Endodermal cell (in vitro differentiated cells): ENCODE data around the gene TMEM267. TPM values are rescaled to one million over a fixed set of nuclear protein-coding genes. Genes with fewer than 3 reads are reported as not detected.

ENCODE experiments used
- DNase-seq: peaks from one replicate; pipeline ENCODE4 v3.0.0-alpha.2; 2017
- H3K27ac ChIP-seq: 2 replicates; pipeline ENCODE4 v1.5.1; 2013; ENCODE audit warnings: mild to moderate bottlenecking, low read depth, low read length, moderate library complexity
- H3K27me3 ChIP-seq: 2 replicates; pipeline ENCODE4 v1.6.1; 2013; ENCODE audit warnings: mild to moderate bottlenecking, low read length, moderate library complexity; ENCODE audit not compliant: insufficient read depth, control insufficient read depth, poor library complexity, severe bottlenecking
- H3K36me3 ChIP-seq: 2 replicates; pipeline ENCODE4 v1.7.0; 2013; ENCODE audit warnings: mild to moderate bottlenecking, low read length, moderate library complexity; ENCODE audit not compliant: control insufficient read depth, insufficient read depth
- H3K4me1 ChIP-seq: one replicate; pipeline ENCODE4 v1.7.0; 2013; ENCODE audit warnings: low read length; ENCODE audit not compliant: control insufficient read depth, insufficient read depth
- H3K4me3 ChIP-seq: 2 replicates; pipeline ENCODE4 v1.5.1; 2013; ENCODE audit warnings: mild to moderate bottlenecking, low read length, moderate library complexity
- H3K9ac ChIP-seq: 2 replicates; pipeline ENCODE4 v1.6.1; 2013; ENCODE audit warnings: mild to moderate bottlenecking, low read length, moderate library complexity; ENCODE audit not compliant: poor library complexity, severe bottlenecking; ENCODE audit errors: extremely low read depth
- H3K9me3 ChIP-seq: 2 replicates; pipeline ENCODE4 v1.6.1; 2013; ENCODE audit warnings: mild to moderate bottlenecking, low read length, moderate library complexity; ENCODE audit not compliant: control insufficient read depth
- H3K27ac Mint-ChIP-seq: 2 replicates; pipeline ENCODE4 v1.8.0; 2020; ENCODE audit warnings: mixed read lengths
- H3K27me3 Mint-ChIP-seq: 2 replicates; pipeline ENCODE4 v1.8.0; 2021; ENCODE audit warnings: mild to moderate bottlenecking, mixed read lengths; ENCODE audit not compliant: insufficient read depth
- H3K36me3 Mint-ChIP-seq: 2 replicates; pipeline ENCODE4 v1.8.0; 2020; ENCODE audit warnings: low read depth, mixed read lengths
- H3K4me1 Mint-ChIP-seq: 2 replicates; pipeline ENCODE4 v1.8.0; 2020; ENCODE audit warnings: mixed read lengths
- H3K4me3 Mint-ChIP-seq: 2 replicates; pipeline ENCODE4 v1.8.0; 2020; ENCODE audit warnings: mild to moderate bottlenecking, moderate library complexity, mixed read lengths
- H3K9me3 Mint-ChIP-seq: 2 replicates; pipeline ENCODE4 v1.8.0; 2020; ENCODE audit warnings: mild to moderate bottlenecking, mixed read lengths
- WGBS, 2 experiments: methylation state at CpG; one replicate each; pipeline versions ENCODE4 v1.1.5 to v1.1.7; 2013; ENCODE audit warnings: missing lambda C conversion rate in 2 of 2, mixed read lengths in 1 of 2; ENCODE audit not compliant: insufficient coverage in 1 of 2, insufficient read length in 1 of 2; 5-methylcytosine and 5-hydroxymethylcytosine counted together
- total RNA-seq, 2 donors: library from RNA; stranded (reverse); fragmentation: NEBNext Ultra II Directional in 1 of 2; extraction: Animal tissue kit (Norgen Biotek cat#: 25700) in 1 of 2; gene quantifications; 2 replicates in 1 of 2; 3 replicates in 1 of 2; pipeline ENCODE4 v1.2.1, GENCODE V29; 2021
- TF ChIP-seq, protein P1 (sequence below): fragments of 200-600 bp; sonication (generic); conservative IDR thresholded peaks from 2 replicates; pipeline ENCODE4 v1.5.0; 2021; ENCODE audit warnings: antibody characterized with exemption, mild to moderate bottlenecking

TMEM267 gene
- total RNA-seq, 2 donors from 2014 or later, result 8.3 to 8.9 TPM

DNA sequence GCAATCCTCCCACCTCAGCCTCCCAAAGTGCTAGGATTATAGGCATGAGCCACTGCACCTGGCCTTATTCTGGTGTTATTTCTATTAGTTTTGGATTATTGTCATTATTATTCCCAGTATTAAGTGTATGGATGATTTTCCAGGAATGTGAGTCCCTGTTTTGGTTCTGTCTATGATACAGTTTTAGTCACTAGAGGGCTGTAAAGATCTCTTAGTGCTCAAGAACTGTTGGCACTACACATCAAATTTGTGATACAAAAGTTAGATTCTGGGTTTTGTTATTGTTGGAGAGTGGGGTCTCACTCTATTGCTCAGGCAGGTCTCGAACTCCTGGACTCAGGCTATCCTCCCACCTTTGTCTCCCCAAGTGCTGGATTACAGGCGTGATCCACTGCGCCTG, 83.6 kb downstream of the TMEM267 start:
- no peaks in the 10 kb centered on the region for H3K36me3 ChIP-seq
- Mint-ChIP-seq H3K9me3 (peaks cover 25% of the 10 kb centered on the region), H3K27me3 (peaks cover 20% of the 10 kb centered on the region), H3K4me3 (no peak overlapping the region), H3K4me1 (no peaks in the 10 kb centered on the region), H3K27ac (no peak overlapping the region), H3K36me3 (no peaks in the 10 kb centered on the region)
- whole genome bisulfite sequencing, 2 experiments, result 90% methylated on average over 2 to 3 of the region's 3 CpGs
- peaks cover 26% of the 10 kb centered on the region for H3K9me3 ChIP-seq
- peaks cover 11% of the 10 kb centered on the region for H3K27me3 ChIP-seq
- TF ChIP-seq, protein P1, sequence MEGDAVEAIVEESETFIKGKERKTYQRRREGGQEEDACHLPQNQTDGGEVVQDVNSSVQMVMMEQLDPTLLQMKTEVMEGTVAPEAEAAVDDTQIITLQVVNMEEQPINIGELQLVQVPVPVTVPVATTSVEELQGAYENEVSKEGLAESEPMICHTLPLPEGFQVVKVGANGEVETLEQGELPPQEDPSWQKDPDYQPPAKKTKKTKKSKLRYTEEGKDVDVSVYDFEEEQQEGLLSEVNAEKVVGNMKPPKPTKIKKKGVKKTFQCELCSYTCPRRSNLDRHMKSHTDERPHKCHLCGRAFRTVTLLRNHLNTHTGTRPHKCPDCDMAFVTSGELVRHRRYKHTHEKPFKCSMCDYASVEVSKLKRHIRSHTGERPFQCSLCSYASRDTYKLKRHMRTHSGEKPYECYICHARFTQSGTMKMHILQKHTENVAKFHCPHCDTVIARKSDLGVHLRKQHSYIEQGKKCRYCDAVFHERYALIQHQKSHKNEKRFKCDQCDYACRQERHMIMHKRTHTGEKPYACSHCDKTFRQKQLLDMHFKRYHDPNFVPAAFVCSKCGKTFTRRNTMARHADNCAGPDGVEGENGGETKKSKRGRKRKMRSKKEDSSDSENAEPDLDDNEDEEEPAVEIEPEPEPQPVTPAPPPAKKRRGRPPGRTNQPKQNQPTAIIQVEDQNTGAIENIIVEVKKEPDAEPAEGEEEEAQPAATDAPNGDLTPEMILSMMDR, result peak; percentile 25
- H3K4me3 ChIP-seq, result no peak overlapping the region
- H3K9ac ChIP-seq, result no peak overlapping the region
- no peak for DNase-seq
- H3K27ac ChIP-seq, result no peak overlapping the region
- no peaks in the 10 kb centered on the region for H3K4me1 ChIP-seq

DNA sequence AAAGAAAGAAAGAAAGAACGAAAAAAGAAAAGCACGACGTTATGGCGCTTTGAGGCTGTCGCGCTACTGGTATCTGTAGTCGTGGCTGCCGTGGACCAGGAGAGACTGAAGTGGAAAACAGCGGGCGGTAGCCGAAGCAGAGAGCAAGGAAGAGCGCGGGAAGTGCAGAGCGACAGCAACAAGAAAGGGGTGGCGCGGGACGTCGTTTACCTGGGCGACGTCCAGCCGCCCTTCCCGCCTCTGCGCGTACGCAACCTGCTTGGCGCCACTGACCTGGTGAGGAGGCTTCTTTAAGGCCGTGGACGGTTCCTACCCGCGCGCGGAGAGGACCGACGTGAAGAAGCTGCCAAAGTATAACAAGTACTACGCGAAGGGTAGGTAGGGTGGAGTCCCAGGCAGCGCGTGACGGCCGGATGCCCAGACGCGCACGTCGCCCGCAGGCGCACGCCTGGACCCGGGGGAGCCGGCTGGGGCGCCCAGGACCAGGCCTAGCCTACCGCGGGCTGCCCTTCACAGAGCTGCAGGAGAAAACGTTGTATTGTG, 86.8 kb downstream of the TMEM267 start:
- DNase-seq, result no peak
- WGBS, 2 experiments, result 72 to 74% methylated on average over 48 to 53 of the region's 53 CpGs
- H3K4me3 Mint-ChIP-seq, result peak overlapping the region; percentile 63
- H3K27me3 ChIP-seq, result peaks cover 11% of the 10 kb centered on the region
- no peaks in the 10 kb centered on the region for H3K9me3 Mint-ChIP-seq
- H3K36me3 ChIP-seq, result no peaks in the 10 kb centered on the region
- peaks cover 12% of the 10 kb centered on the region for H3K27me3 Mint-ChIP-seq
- no peak overlapping the region for H3K4me3 ChIP-seq
- no peaks in the 10 kb centered on the region for H3K4me1 Mint-ChIP-seq
- peak overlapping the region; percentile 57 for H3K27ac Mint-ChIP-seq
- no peak overlapping the region for H3K9ac ChIP-seq
- H3K4me1 ChIP-seq, result no peaks in the 10 kb centered on the region
- H3K27ac ChIP-seq, result no peak overlapping the region
- no peaks in the 10 kb centered on the region for H3K36me3 Mint-ChIP-seq
- peaks cover 15% of the 10 kb centered on the region for H3K9me3 ChIP-seq
- TF ChIP-seq, protein P1, result no peak

Other genes with a start within 250 kb of the TMEM267 start
- 100 to 1,000 TPM; 142 to 176 TPM for gene HMGCS1, start 170.5 kb downstream of the TMEM267 start, total RNA-seq
- gene CCL28, start 71.5 kb downstream of the TMEM267 start, total RNA-seq, result 1 to 10 TPM in 1 of 2 donors, not detected in 1; 1.7 TPM
- 10 to 100 TPM in 1 of 2 donors, 1 to 10 TPM in 1; 7.4 to 13.0 TPM for gene C5orf34, start 31.3 kb upstream of the TMEM267 start, total RNA-seq
- gene PAIP1, start 73.2 kb upstream of the TMEM267 start, total RNA-seq, result 100 to 1,000 TPM; 115 to 118 TPM
- 10 to 100 TPM; 27.5 to 27.9 TPM for gene NNT, start 119.3 kb upstream of the TMEM267 start, total RNA-seq